Measurements from ENCODE around the gene CCDC171.
"Not testable (repeated sequence)": the region's sequence is repeated elsewhere in the genome, so short reads cannot be mapped to it uniquely, and the experiment has no call there.

Gene CCDC171

GRCh38 chr9:15552636-15553527 is at the start of gene CCDC171:
Gene CCDC171, plus strand, starts transcription at chr9:15553043. Its CDS starts 11,046 bp downstream, at chr9:15564089.
- peak; percentile 87 for DNase-seq

GRCh38 chr9:15505921-15506320 is 46.9 kb upstream of the CCDC171 start:
- DNase-seq = no peak

DNA sequence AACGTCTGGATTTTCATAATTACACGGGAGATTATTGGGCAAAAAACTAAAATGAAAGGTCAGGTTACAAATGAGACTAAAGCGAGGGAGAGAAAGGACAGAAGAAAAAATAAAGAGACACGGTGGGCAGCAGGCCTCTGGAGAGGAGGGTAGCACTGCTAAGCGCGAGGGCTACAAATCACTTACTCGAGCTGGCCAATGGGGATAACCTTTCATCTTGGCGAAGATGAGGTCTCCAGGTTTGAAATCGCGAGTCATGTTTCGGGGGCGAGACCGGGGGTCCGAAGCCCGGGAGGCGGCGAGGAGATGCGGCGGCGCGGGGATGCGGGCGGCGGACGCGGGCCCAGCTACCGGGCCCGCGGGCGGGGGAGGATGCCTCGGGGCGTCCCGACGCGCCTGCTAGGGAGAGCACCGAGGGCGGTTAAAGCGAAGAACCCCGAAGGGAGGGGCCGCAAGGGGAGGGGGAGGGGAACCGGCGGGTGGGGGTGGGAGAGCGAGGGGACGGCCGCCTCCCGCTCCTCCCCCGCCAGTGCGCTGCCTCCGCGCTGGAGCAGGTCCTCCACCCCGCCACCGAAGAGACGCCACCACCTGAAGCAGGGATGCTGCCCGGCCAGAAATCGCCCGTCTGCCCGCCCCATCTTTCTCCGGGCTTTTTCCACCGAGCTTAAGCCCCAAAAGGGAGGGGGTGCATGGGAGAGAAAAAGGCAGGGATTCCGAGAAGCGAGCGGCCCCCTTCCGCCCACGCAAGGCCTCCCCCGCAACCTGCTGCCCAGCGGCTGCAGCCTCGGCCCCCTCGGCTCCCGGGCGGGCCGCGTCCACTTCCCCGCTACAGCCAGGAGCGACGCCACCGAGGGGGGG is 42.7 kb upstream of the CCDC171 start:
- peak; percentile 73 for DNase-seq

DNA sequence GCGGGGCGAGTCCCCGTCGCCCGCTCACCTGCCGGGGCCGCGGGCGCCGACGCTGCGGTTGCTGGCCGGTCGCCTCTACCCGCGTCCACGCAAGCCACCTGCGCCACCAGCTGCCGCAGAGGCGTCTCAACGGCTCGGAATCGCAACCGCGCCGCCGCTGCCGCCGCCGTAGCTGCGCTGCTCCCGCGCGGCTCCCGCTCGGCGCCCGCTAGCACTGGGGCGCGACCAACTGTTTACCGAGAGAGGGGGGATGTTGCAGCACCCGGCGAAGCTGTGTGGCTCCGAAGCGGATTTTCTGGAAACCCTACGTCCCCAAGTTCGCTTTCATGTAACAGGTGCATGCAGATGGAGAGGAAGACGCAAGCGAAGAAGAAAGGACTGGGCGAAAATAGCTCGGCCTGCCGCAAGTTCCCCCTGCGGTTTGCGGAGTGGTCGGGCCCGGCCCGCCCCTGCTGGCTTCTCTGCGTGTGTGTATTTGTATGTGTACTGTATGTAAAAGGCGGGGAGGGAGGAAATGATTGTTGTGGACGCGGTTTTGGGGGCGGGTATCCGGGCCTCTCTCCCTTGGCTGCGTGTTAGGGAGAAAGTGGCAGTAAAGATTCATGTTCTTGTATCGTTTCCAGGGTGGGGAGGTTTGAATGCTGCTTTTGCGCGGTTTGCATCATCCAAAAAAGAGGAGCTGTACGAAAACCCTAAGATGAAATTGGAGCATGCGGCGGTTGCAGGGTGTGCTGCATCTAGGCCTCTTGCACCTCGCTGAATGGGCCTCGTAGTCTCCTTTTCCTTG is 41.9 kb upstream of the CCDC171 start, which contains the start of gene PSIP1:
Gene PSIP1, minus strand, starts transcription at position 182 of the 787 bp plus-strand sequence. CDS start 782 bp downstream, outside the sequence.
- DNase-seq = peak; percentile 89

GRCh38 chr9:15512204-15512603 is 40.6 kb upstream of the CCDC171 start:
- DNase-seq = no peak

GRCh38 chr9:15512889-15513288 is 40.0 kb upstream of the CCDC171 start:
- DNase-seq = no peak

- no peak for DNase-seq
These were observed 39.5 kb upstream of the CCDC171 start for GRCh38 chr9:15513335-15513734.

DNA sequence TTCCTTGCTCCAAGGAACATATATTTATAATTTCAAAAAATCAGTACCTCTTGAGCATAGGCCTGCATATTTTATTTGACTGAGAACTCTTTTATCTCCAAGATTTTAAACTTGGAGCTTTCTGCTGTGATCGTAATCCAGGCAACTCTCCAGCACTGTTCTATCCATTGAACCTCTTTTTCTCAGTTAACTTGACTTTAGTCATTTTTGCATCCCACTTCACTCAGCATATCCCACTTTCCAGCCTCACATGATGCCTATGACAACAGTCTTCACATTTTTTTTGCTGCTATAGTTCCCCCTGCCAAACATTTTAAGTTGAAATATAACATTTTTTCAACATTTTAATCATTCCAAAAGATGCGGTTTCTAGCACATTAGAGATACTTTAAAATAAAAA is 33.0 kb upstream of the CCDC171 start:
- no peak for DNase-seq

GRCh38 chr9:15521254-15521653 is 31.6 kb upstream of the CCDC171 start:
- no peak for DNase-seq

DNA sequence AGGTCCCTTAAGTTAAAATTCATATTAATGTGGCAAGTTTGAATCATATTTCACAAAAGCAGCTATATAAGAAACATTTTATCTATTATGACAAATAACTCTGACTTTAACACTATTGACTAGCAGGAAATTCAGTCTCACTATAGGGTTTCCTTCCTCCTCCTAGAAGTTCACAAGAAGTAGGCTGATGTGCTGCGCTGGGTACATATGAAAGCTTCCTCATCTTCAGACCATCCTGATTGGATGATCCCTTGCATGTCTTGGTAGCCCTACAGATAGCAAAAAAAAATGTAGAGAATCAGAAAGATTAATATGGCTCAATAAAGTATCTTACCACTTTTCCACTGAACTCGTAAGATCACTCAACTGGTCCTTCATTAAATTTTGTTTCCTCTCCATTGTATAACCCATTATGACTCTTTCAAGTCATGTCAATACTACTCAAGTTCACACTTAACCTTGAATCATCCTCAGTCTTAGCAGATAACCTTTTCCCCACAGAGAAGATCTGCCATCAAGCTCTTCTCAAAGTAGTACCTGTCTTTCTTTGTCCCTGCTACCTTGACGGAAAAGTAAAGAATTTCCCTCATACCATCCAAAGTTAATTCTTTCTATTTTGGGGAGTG is 30.6 kb upstream of the CCDC171 start:
- no peak for DNase-seq

DNA sequence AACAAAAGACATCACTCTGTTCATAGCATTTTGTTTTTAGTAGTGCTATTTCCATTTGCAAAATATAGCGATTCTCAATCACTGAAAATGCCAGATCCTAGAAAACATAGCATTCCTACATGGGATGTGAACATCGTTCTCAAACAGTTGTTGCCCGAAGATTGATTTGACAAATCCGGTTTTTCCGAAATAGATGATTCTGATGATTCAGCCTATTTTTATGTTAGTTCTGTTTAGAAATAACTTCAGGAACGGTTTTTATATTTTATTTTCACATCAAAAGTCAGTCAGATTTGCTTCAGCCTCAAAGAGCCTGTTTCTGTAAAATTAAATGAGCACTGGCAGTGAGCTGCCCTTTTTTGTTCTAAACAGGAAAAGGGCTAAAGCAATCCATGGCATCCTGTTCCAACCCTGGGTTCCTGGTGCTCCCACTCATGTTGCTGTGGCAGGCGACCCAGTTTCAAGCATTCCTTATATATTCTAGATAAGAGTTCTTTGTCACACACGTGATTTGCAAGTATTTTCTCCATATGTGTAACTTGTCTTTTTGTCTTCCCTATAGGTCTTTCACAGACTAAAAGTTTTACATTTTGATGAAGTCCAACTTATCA is 27.9 kb upstream of the CCDC171 start:
- no peak for DNase-seq

GRCh38 chr9:15525958-15526357 is 26.9 kb upstream of the CCDC171 start:
- no peak for DNase-seq

DNA sequence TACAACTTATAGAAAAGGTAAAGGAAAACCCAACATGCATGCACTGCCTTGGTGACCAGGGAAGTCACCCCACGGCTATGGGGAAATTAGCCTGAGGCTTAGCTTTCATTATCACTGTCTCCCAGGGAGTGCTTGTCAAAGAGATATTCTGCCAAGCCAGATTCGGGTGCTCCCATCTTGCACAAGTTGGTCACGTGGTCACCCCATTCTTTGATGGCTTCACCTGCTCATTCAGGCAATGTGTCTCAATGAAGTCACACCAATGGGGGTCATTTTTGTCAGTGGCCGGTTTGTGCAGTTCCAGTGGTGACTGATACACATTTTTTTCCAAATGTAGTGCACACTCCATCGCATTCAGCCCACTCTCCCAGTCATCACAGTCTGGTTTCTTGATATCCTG is 25.8 kb upstream of the CCDC171 start:
- not testable (repeated sequence) for DNase-seq

GRCh38 chr9:15529566-15530324 is 23.1 kb upstream of the CCDC171 start:
- DNase-seq = no peak

- DNase-seq = no peak
These were observed 21.5 kb upstream of the CCDC171 start for GRCh38 chr9:15531380-15531779.

DNA sequence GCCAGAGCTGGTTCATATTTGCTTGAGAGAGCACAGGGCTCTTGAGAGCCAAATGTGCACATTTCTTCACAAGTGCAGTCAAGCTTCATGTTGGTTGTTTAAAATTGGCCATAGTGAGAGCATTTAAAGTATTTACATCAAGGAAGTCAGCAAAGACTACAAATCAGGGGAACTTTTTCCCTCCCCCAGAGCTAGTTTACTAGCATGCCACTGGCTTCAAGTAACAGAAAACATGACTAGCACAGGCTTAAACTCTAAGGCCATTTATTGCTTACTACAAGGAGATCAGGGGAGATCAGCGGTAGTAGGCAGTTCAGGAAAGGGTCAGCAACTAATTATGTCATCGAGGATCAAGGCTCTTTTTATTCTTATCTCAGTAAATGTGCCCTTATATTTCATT is 11.0 kb upstream of the CCDC171 start:
- DNase-seq = no peak

- no peak for DNase-seq
These were observed 10.2 kb upstream of the CCDC171 start for GRCh38 chr9:15542624-15543023.

GRCh38 chr9:15543047-15543813 is 9.6 kb upstream of the CCDC171 start:
- DNase-seq = no peak

DNA sequence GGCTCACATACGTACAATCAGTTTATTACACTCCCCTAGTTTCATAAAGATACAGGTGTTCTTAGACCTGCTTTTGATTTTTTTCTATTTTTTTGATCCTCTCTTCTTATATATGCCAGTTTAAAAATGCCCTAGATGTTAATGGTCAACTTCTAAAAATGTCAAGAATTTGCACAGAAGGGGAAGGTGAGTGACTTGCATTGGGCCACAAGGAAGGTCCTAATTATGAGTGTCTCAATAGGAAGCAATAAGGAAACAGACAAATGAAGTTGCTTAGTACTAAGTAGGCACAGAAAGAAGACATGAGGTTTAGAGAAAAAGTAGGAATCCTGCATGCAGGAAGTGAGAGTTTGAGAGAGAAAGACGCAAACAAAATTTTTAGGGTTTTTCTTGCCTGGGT is 3.2 kb upstream of the CCDC171 start:
- DNase-seq = no peak

DNA sequence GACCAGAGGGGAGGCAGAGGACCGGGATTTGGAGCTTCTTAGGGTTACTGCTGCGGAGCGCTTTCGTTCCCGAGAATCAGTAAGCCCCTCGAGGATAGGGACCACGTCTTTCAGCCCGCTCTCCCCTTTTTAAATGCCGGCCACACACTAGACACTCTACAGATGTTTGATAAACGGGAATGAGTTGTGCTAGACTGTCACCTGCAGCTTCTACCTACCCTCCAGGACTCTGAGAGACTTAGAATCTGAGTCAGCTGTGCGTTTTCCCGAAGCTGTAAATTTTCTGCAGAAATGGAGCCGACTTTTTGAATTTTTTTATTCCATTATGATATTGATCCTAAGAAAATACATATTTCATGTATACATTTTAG is 670 bp downstream of the CCDC171 start:
- DNase-seq = no peak
